GM18526 (cell line): ENCODE measurements around the gene FOSB.

Experiments
- POLR2A ChIP-seq: IDR thresholded peaks from 3 replicates; pipeline ENCODE4 v1.6.1; 2011; ENCODE audit not compliant: insufficient read length; ENCODE audit errors: extremely low read depth

The FOSB gene

DNA sequence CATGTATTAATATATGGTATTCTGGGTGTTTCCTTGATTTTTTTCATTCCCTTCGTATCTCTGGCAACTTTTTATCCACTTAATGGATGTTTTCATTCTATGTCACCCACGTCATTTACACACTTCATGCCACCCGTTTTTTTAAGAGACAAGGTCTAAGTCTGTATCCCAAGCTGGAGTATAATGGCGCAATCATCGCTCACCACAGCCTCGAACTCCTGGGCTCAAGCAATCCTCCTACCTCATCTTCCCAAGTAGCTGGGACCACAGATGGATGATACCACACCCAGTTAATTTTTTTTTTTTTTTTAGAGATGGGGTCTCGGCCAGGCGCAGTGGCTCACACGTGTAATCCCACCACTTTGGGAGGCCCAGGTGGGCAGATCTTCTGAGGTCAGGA, 36.1 kb downstream of the FOSB start:
- no peak for TF ChIP-seq POLR2A

DNA sequence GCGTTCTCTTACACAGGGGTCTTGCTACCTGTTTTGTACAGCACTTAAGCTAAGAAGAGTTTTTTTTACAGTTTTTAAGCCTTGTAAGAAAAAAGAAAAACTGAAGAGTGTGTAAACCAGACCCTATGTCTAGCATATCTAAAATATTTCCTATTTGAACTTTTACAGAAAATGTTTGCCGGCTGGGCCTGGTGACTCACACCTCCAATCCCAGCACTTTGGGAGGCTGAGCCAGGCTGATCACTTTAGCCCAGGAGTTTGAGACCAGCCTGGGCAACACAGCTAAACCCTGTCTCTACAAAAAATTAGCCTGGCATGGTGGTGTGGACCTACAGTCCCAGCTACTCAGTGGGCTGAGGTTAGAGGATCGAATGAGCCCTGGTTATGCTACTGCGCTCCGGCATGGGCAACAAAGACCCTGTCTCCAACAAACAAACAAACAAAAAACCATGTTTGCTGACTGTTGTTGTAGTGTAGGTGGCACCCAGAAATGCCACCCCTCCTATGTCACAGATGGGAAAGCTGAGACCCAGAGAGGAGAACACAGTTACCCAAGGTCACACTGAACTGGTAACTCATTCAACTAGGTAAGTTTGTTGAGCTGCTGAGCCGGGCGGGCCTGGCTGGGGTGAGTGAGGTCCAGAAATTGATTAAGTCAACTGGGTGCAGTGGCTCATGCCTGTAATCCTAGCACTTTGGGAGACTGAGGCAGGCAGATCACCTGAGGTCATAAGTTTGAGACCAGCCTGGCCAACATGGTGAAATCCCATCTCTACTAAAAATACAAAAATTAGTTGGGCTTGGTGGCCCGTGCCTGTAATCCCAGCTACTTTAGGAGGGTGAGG, 37.6 kb downstream of the FOSB start:
- TF ChIP-seq POLR2A, result no peak

DNA sequence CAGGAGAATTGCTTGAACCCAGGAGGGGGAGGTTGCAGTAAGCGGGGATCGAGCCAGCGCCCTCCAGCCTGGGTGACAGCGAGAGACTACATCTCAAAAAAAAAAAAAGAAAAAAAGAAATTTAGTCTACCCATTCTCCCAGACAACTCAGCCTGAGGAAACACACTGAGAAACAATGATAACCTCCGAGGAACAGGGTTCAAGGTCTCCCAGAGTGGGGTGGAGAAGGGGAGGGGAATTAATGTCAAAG, 38.1 kb downstream of the FOSB start:
- TF ChIP-seq POLR2A, result no peak

DNA sequence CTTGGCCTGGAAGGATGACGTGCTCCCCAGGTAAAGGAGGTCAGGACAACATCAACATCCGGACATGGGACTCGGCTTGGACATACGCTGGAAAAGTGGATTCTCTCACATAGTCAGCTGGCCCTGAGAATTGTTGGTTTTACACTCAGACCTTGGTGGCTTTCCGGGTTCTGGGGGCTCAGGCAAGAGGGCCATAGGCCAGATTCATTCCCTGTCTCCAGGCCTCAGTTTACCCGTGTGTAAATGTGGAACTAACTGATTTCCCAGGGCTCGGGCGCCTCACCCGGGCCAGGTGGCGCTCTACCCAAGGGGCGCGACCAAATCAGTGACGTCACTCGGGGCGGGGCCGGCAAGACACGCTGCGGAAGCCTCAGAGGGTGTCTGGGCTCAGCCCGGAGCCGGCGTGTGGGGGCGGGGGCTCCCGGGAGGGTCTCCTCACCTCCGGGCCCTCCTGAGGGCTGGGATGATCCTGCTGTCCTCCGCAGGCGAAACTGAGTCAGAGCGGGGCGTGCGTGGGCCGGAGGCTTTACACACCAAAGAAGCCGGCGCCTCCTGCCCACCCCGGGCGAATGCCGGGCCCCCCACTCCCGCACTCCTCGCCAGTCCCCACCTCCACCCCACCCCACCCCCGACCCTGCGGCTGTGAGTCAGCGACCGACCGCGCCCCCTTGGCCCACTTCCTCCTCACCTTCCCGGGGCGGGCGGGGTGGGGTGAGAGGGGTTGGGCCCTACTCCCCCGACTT, 38.6 kb downstream of the FOSB start:
- peak; percentile 74 for TF ChIP-seq POLR2A

DNA sequence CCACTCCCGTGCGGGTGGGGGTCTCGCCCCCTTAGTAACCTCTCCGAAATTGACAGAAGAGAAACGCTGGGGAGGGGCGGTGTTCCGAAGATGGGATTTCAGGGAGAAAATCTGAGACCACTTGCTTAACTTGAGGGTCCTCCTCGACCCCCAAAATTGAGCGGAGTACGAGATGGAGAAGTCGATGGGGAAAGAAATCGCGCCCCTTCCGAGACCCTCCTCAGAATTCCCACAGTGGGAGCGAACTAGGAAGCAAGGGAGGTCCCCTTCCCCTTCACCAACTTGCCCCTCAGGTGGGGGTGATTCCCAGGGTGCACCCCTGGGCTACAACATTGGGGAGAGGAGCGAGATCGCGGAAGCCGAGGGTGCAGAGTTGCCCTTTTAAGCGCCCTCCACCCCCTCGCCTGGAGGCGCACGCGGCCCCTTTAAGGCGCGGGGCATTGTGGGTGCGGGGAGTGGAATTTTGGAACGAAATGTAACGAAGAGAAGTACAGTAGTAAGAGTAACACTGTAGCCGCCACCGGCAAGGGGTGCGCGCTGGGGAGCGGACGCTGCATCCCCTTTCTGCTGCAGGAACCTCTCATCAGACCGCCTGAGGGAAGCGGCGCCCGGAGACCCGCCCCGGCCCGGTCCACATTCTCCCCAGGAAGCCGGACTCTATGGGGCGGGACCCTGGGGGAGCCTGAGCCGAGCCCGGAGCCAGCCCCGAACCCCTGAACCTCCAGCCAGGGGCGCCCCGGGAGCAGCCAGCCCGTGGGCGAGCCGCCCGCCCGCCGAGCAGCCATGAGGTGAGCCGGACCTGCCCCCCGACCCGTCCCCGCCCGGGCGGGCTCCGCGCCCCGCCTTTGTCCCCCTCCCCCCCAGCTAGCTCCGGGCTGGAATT, 39.4 kb downstream of the FOSB start, which contains the start of gene VASP:
Gene VASP (plus strand): TSS at position 491 of the 883 bp plus-strand sequence. CDS start 293 bp downstream, at position 784.
- TF ChIP-seq POLR2A, result peak; percentile 99

DNA sequence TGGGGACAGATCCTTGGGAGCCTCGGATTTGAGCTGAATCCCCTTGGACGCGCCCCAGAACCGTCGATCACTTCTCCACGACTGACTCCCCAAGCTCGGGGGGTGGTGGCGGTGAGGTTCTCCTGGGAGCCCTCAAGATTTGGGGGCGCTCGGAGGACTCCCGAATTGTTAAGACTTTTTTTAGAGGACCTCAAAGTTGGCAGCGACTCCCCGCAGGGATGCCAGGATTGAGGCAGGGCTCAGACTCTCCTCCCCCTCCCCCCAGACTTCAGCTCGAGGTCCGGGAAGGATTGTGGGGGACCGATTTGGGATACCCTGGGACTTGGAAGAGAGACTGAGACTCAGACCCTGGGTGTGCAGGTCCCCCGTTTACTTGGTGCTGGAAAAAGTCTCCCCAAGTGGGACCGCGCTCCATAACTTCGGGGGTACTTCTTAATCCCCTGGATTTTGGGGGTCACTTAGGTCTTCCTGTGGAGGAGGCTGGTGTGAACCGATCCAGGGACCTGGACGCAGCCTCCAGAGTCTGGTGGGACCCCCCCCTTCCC, 40.1 kb downstream of the FOSB start:
- TF ChIP-seq POLR2A, result no peak

DNA sequence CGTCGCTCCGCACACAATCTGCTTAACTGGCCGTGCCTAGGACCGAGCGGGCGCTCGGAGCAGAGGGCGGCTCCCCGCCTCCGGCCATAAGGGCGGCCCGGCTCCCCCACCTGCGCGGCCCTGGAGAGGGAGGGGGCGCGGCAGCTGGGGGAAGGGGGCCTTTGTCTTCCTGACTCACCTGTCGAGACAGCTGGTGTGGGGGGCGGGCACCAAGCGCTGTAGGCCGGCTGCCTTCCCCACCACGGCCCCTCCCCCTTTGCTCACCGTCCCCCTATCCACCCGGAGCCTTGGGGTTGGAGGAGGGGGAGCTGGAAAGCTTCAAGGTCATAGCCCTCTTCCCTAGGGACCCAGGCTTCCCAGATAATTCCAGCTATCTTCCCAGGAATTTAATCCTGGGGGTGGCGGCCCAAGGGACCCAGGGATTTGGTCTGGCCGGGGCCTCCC, 40.6 kb downstream of the FOSB start:
- no peak for TF ChIP-seq POLR2A

DNA sequence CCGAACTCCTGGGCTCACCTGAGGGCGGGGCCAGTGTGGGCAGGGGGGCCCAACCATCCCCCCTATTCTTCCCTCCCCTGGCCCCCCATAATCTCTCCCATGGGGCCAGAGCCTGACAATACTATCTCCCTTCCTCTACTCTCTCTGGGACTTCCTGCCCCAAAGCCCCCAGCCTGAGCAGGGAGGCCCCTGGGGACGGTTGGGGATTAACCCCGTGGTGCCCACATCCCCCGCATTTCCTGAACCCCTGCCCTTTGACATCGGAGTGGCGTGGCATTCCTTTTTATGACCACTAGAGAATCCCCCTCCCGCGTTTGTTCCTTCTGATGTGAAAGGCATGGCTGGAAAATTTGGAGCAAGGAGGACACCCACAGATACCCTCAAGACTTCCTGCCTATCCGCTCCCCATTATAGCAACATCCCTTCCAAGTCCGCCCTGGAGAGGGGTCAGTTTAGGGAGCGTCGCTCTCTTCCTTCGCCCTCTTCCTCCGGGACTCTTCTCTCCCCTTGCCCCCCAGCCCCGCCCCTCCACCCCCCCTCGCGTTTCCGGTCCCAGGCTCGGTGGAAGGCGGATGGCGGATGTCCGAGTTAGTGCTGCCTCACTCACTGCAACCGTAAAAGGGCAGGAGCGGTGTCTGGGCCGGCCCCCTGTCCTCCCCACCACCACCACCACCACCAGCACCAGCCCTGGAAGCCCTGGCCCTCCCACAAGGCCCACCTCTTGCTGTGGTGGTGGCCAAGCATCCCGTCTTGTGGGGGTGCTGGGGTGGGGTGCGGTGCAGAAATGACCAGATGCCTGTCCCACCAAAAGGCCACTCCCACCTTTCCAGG, 41.3 kb downstream of the FOSB start:
- peak; percentile 9 for TF ChIP-seq POLR2A

DNA sequence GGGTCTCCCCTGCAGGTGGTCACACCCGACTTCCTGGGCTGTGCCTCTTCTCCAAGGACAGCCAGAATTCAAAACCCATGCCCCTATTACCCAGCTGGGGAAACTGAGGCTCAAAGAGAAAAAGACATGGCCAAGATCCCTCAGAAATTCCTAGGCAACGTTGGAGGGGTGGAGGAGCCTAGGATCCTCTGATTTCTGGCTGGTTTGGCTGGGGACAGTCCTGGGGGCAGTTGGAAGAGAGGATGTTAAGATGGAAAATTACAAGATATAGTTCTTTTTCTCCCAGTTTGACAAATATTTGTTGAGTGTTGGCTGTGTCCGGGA, 41.9 kb downstream of the FOSB start:
- no peak for TF ChIP-seq POLR2A

DNA sequence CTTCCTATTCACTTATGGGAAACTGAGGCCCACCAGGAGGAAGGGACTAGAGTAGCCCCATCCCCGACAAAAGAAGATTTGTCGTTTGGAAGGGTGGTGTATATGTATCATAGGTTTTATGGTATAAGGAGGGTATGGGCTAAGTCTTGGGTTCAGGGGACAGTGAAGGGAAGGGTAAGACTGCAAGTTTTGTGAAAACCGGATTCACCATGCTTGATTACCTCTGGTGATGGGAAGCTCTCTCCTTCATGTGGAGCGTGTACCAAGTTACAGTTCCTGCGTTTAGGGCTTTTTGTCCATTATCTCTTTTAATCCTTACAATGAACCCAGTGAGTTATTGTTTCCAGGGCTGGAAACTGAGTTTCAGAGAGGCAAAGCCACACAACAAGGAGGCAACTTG, 43.3 kb downstream of the FOSB start:
- TF ChIP-seq POLR2A, result no peak

DNA sequence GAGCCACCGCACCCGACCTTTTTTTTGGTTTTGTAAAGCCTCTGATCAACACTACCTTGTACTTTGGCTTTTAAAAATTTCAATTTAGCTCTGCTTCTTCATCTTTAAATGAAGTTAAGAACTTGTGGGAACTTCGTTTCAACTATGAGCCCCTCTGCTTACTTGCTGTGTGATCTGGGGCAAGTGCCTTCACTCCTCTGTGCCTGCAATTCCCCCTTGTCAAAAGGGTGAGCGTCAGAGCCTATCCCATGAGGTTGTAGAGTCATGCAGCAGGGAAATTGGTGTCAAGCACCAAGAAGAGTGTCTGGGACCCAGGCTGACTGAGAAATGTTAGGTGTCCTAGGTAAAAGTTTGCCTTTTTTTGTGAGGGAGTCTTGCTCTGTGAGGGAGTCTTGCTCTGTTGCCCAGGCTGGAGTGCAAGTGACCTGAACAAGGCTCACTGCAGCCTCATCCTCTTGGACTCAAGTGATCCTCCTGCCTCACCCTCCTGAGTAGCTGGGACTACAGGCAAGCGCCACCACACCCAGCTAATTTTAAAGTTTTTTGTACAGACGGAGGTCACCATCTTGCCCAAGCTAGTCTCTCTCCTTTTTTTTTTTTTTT, 45.2 kb downstream of the FOSB start:
- TF ChIP-seq POLR2A, result no peak

DNA sequence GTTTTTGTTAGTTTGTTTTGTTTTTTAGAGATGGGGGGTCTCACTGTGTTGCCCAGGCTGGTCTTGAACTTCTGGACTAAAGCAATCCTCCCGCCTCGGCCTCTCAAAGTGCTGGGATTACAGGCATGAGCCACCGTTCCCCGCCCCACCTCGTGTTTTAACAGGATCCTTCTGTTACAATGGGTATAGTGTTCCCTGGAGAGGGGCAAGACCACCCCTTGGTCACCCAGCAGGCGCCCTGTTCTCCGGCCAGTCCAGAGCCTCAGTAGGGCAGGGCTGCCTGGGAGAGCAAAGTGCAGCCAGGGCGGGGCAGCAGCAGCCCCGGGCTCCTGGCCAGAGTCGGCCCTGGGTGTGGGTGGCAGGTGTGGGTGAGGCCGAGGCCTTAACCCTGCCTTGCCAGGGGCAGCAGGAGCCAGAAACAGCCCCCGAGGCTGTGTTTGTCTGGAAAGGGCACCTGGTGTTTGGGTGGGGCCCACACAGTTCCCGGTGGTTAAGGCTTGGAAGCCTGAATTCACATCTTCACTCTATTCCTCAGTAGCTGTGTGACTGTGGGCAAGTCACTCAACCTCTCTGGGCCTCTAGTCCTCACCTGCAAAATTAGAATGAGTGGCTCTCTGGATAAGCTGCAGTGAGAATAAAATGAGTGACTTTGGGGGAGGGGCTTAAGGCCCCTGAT, 46.7 kb downstream of the FOSB start:
- no peak for TF ChIP-seq POLR2A

DNA sequence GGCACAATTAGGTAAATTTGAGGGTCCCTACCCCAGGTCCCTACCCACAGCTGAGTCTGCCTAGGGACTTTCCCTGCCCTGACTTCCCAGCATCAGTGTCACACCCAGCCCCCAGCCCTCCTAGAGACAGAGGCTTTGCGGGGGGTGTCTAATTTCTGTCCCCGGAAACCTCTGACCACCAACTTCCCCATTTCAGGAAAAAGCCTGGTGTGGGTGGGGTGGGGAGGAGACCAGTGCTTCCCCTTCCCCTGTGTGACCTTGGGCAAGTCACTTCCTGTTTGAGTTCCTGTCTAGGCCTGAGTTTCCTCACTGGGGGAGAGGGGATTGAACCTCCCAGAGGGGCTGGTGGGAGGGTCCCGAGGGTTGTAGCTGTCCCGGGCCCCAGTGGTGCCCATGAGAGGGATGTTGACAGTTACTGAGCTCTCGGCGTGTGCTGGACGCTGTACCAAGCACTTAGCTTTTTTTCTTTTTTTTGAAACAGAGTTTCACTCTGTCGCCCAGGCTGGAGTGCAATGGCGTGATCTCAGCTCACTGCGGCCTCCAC, 47.4 kb downstream of the FOSB start:
- TF ChIP-seq POLR2A, result no peak

DNA sequence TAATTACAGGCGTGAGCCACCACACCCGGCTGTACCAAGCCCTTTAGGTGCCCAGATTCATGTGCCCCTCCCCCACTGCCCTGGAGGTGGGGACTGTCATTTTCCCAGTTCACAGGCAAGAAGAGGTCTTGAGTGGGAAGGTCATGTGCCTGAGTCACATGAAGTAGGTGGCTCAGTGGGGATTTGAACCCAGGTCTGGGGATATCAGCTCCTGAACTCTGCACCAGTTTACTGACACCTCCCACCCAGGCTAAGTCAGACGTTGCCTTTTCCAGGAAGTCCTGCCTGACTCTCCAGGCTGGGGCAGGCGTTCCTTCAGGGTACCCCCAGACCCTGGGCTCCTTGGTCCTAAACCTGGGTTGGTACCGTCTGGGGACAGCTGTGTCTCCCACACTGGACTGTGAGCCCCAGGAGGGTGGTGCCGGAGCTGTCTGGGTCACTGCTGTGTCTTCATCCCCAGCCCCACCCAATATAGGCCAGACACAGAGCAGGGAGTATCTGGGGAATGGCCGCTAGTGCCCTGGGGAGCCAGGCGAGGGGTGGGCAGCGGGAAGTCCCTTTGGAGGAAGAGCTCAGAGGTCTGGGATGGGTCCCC, 48.1 kb downstream of the FOSB start:
- TF ChIP-seq POLR2A, result no peak
